ENCODE results near the gene AATF. TPM values are rescaled to one million over a fixed set of nuclear protein-coding genes. Genes with fewer than 3 reads are reported as not detected.

Gene AATF
- total RNA-seq, 4 donors from 2014 or later, result 26.9 to 57.8 (median 35.4) TPM

- Histone ChIP-seq H3K27me3 (peaks cover 5 to 95% of the 10 kb centered on the region in 2 donors), H3K4me3 (peak overlapping the region in 1 of 4 donors; percentile 32), H3K36me3 (no peaks in the 10 kb centered on the region), H3K9me3 (peaks cover 0 to 14% (median 0%) of the 10 kb centered on the region in 4 donors), H3K4me1 (peaks cover 7 to 68% (median 41%) of the 10 kb centered on the region in 4 donors), H3K27ac (no peak overlapping the region)
- no peak for DNase-seq
- no peak for TF ChIP-seq POLR2A (IDR thresholded peaks at IDR 0.05)
- no peak for TF ChIP-seq CTCF (IDR thresholded peaks at IDR 0.05)
Measured at GRCh38 chr17:36937959-36938565, 10.7 kb upstream of the AATF start.

- no peak overlapping the region for H3K4me3 ChIP-seq
- no peak for DNase-seq
- peaks cover 5 to 97% of the 10 kb centered on the region in 2 donors for H3K27me3 ChIP-seq
- H3K27ac ChIP-seq, result no peak overlapping the region
- H3K36me3 ChIP-seq, result no peaks in the 10 kb centered on the region
- peaks cover 7 to 66% (median 41%) of the 10 kb centered on the region in 4 donors for H3K4me1 ChIP-seq
- H3K9me3 ChIP-seq, result peaks cover 0 to 14% (median 0%) of the 10 kb centered on the region in 4 donors
- TF ChIP-seq POLR2A (IDR thresholded peaks at IDR 0.05), result no peak
- TF ChIP-seq CTCF (IDR thresholded peaks at IDR 0.05), result no peak
Measured at GRCh38 chr17:36938566-36939051, 10.1 kb upstream of the AATF start.

- H3K27ac ChIP-seq, result no peak overlapping the region
- peaks cover 5 to 95% of the 10 kb centered on the region in 2 donors for H3K27me3 ChIP-seq
- peaks cover 7 to 60% (median 38%) of the 10 kb centered on the region in 4 donors for H3K4me1 ChIP-seq
- peaks cover 0 to 14% (median 0%) of the 10 kb centered on the region in 4 donors for H3K9me3 ChIP-seq
- no peaks in the 10 kb centered on the region for H3K36me3 ChIP-seq
- TF ChIP-seq POLR2A (IDR thresholded peaks at IDR 0.05), result no peak
- no peak for TF ChIP-seq CTCF (IDR thresholded peaks at IDR 0.05)
- H3K4me3 ChIP-seq, result no peak overlapping the region
- DNase-seq, result no peak
Measured at GRCh38 chr17:36939052-36939801, 9.5 kb upstream of the AATF start.

GRCh38 chr17:36939802-36940312 is 8.9 kb upstream of the AATF start:
- TF ChIP-seq POLR2A (IDR thresholded peaks at IDR 0.05) (no peak), CTCF (IDR thresholded peaks at IDR 0.05) (no peak)
- no peak for DNase-seq
- Histone ChIP-seq H3K27me3 (peaks cover 5 to 93% of the 10 kb centered on the region in 2 donors), H3K36me3 (no peaks in the 10 kb centered on the region), H3K4me1 (peaks cover 7 to 54% (median 35%) of the 10 kb centered on the region in 4 donors), H3K27ac (no peak overlapping the region), H3K4me3 (no peak overlapping the region), H3K9me3 (peaks cover 0 to 14% (median 0%) of the 10 kb centered on the region in 4 donors)

- DNase-seq, result no peak
- peaks cover 5 to 90% of the 10 kb centered on the region in 2 donors for H3K27me3 ChIP-seq
- no peak overlapping the region for H3K27ac ChIP-seq
- H3K36me3 ChIP-seq, result no peaks in the 10 kb centered on the region
- no peak overlapping the region for H3K4me3 ChIP-seq
- peaks cover 0 to 14% (median 0%) of the 10 kb centered on the region in 4 donors for H3K9me3 ChIP-seq
- TF ChIP-seq CTCF (IDR thresholded peaks at IDR 0.05), result no peak
- TF ChIP-seq POLR2A (IDR thresholded peaks at IDR 0.05), result no peak
- peaks cover 7 to 46% (median 33%) of the 10 kb centered on the region in 4 donors for H3K4me1 ChIP-seq
Measured at GRCh38 chr17:36940313-36941264, 8.2 kb upstream of the AATF start.

All from Peyer's patch (tissue), 4 donors.